Measurements from ENCODE around the gene EFCAB11. TPM values are rescaled to one million over a fixed set of nuclear protein-coding genes. Genes with fewer than 3 reads are reported as not detected.

EFCAB11 gene
- total RNA-seq, 3 donors from 2014 or later (not counting 1 experiment from before 2014, with no cell fraction given) = 3.9 to 5.2 (median 4.0) TPM

- no peak overlapping the region for H3K27ac Mint-ChIP-seq
- no peaks in the 10 kb centered on the region for H3K9me3 Mint-ChIP-seq
- intact Hi-C loops (cut with micrococcal nuclease) = no loop called here
- Histone ChIP-seq H3K4me1 (ENCODE audit: control insufficient read depth, insufficient read depth, low read length) (no peaks in the 10 kb centered on the region), H3K27me3 (ENCODE audit: control insufficient read depth, insufficient read depth, low read length) (no peaks in the 10 kb centered on the region), H3K4me3 (ENCODE audit: low read length) (no peak overlapping the region), H3K9me3 (ENCODE audit: control insufficient read depth, insufficient read depth, low read length) (no peaks in the 10 kb centered on the region), H3K36me3 (ENCODE audit: control insufficient read depth, insufficient read depth, low read length) (no peaks in the 10 kb centered on the region), H3K27ac (ENCODE audit: low read length) (no peak overlapping the region)
- H3K4me3 Mint-ChIP-seq = no peak overlapping the region
- 91% methylated on average over 9 of the region's 9 CpGs for WGBS (ENCODE audit: insufficient coverage)
- H3K36me3 Mint-ChIP-seq = no peaks in the 10 kb centered on the region
- H3K4me1 Mint-ChIP-seq = no peaks in the 10 kb centered on the region
- ATAC-seq (no peak), DNase-seq (no peak)
- no peak for TF ChIP-seq CTCF (IDR thresholded peaks at IDR 0.05)
- H3K27me3 Mint-ChIP-seq (ENCODE audit: low read depth in 2 of 2) = peaks cover 11 to 17% of the 10 kb centered on the region in 2 donors
Measured at GRCh38 chr14:89909586-89909985, 44.9 kb downstream of the EFCAB11 start.

- no peaks in the 10 kb centered on the region for H3K9me3 ChIP-seq (ENCODE audit: control insufficient read depth, insufficient read depth, low read length)
- intact Hi-C loops (cut with micrococcal nuclease) = no loop called here
- H3K4me1 ChIP-seq (ENCODE audit: control insufficient read depth, insufficient read depth, low read length) = no peaks in the 10 kb centered on the region
- no peak overlapping the region for H3K4me3 ChIP-seq (ENCODE audit: low read length)
- Mint-ChIP-seq H3K27me3 (ENCODE audit: low read depth in 2 of 2) (peaks cover 11 to 17% of the 10 kb centered on the region in 2 donors), H3K4me3 (no peak overlapping the region), H3K4me1 (no peaks in the 10 kb centered on the region), H3K27ac (no peak overlapping the region), H3K36me3 (no peaks in the 10 kb centered on the region), H3K9me3 (no peaks in the 10 kb centered on the region)
- ATAC-seq (no peak), DNase-seq (no peak)
- TF ChIP-seq CTCF (IDR thresholded peaks at IDR 0.05) = no peak
- H3K27ac ChIP-seq (ENCODE audit: low read length) = no peak overlapping the region
- WGBS (ENCODE audit: insufficient coverage) = 92% methylated on average over 9 of the region's 9 CpGs
- H3K36me3 ChIP-seq (ENCODE audit: control insufficient read depth, insufficient read depth, low read length) = no peaks in the 10 kb centered on the region
- no peaks in the 10 kb centered on the region for H3K27me3 ChIP-seq (ENCODE audit: control insufficient read depth, insufficient read depth, low read length)
Measured at GRCh38 chr14:89908712-89909450, 45.6 kb downstream of the EFCAB11 start.

GRCh38 chr14:89907655-89908054 lies 46.9 kb downstream of the EFCAB11 start:
- Mint-ChIP-seq H3K9me3 (no peaks in the 10 kb centered on the region), H3K4me3 (no peak overlapping the region), H3K27me3 (ENCODE audit: low read depth in 2 of 2) (peaks cover 7 to 12% of the 10 kb centered on the region in 2 donors), H3K36me3 (no peaks in the 10 kb centered on the region), H3K4me1 (no peaks in the 10 kb centered on the region), H3K27ac (no peak overlapping the region)
- WGBS (ENCODE audit: insufficient coverage) = 97% methylated on average over 4 of the region's 4 CpGs
- intact Hi-C loops (cut with micrococcal nuclease) = no loop called here
- no peak for TF ChIP-seq CTCF (IDR thresholded peaks at IDR 0.05)
- no peak overlapping the region for H3K27ac ChIP-seq (ENCODE audit: low read length)
- H3K4me1 ChIP-seq (ENCODE audit: control insufficient read depth, insufficient read depth, low read length) = no peaks in the 10 kb centered on the region
- no peaks in the 10 kb centered on the region for H3K9me3 ChIP-seq (ENCODE audit: control insufficient read depth, insufficient read depth, low read length)
- ATAC-seq (no peak), DNase-seq (no peak)
- no peaks in the 10 kb centered on the region for H3K27me3 ChIP-seq (ENCODE audit: control insufficient read depth, insufficient read depth, low read length)
- H3K36me3 ChIP-seq (ENCODE audit: control insufficient read depth, insufficient read depth, low read length) = no peaks in the 10 kb centered on the region
- no peak overlapping the region for H3K4me3 ChIP-seq (ENCODE audit: low read length)

- Histone ChIP-seq H3K36me3 (ENCODE audit: control insufficient read depth, insufficient read depth, low read length) (no peaks in the 10 kb centered on the region), H3K27me3 (ENCODE audit: control insufficient read depth, insufficient read depth, low read length) (no peaks in the 10 kb centered on the region), H3K4me3 (ENCODE audit: low read length) (no peak overlapping the region), H3K4me1 (ENCODE audit: control insufficient read depth, insufficient read depth, low read length) (no peaks in the 10 kb centered on the region), H3K27ac (ENCODE audit: low read length) (no peak overlapping the region), H3K9me3 (ENCODE audit: control insufficient read depth, insufficient read depth, low read length) (no peaks in the 10 kb centered on the region)
- Mint-ChIP-seq H3K4me3 (no peak overlapping the region), H3K27me3 (ENCODE audit: low read depth in 2 of 2) (peaks cover 5 to 6% of the 10 kb centered on the region in 2 donors), H3K4me1 (no peaks in the 10 kb centered on the region), H3K9me3 (no peaks in the 10 kb centered on the region), H3K36me3 (no peaks in the 10 kb centered on the region), H3K27ac (no peak overlapping the region)
- ATAC-seq (no peak), DNase-seq (no peak)
- TF ChIP-seq CTCF (IDR thresholded peaks at IDR 0.05) = no peak
- intact Hi-C loops (cut with micrococcal nuclease) = no loop called here
Measured at GRCh38 chr14:89906000-89906399, 48.5 kb downstream of the EFCAB11 start.

All from natural killer cell (primary cell).